UCSD-AML1 (cell line): Measurements from ENCODE around the gene SCN8A.
A peak's percentile ranks its signal among the peaks of the same experiment; 100 is the strongest.

Source experiments
- DNase-seq: peaks from one replicate; lab custom pipeline; 2025; ENCODE audit not compliant: unreplicated experiment; lab: John Stamatoyannopoulos, UW

The SCN8A gene

GRCh38 chr12:51706206-51706605 lies 115.2 kb downstream of the SCN8A start:
- no peak for DNase-seq

- no peak for DNase-seq
These were observed 123.6 kb downstream of the SCN8A start for GRCh38 chr12:51714666-51715065.

- no peak for DNase-seq
These were observed 126.4 kb downstream of the SCN8A start for GRCh38 chr12:51717326-51717925.

DNA sequence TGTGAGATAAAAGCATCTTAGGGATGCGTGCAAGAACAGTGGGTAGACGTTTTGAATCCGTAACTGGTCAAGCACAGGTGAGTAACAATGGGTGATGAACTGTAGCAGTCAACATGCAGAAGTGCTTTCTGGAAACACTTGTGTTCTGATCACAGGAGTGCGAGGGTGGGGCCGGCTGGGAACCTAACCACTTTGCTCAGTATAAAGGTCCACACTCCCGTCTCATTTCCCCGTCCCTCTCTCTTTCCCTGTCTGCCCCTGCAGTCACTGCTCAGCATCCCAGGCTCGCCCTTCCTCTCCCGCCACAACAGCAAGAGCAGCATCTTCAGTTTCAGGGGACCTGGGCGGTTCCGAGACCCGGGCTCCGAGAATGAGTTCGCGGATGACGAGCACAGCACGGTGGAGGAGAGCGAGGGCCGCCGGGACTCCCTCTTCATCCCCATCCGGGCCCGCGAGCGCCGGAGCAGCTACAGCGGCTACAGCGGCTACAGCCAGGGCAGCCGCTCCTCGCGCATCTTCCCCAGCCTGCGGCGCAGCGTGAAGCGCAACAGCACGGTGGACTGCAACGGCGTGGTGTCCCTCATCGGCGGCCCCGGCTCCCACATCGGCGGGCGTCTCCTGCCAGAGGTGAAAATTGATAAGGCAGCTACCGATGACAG lies 130.4 kb downstream of the SCN8A start:
- DNase-seq: no peak

DNA sequence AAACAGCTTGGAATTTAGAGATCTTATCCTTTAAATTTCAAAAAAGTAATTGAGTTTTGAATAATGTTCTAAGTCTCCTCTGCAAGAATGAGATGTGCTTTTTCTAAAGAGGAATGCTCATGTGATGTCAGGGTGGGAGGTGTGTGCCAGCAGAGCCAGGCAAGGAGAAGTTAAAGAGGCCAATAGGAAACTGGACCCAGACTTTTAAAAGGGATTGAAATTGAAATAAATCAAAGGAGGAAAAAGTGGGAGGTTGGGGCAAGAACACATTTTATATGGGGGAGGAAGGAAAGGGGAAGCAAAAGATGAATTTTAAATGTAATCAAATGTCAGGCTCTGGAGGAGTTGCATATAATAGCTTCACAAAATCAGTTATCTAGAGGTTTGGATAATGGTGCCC lies 131.4 kb downstream of the SCN8A start:
- DNase-seq: no peak

GRCh38 chr12:51726161-51726560 lies 135.1 kb downstream of the SCN8A start:
- no peak for DNase-seq

DNA sequence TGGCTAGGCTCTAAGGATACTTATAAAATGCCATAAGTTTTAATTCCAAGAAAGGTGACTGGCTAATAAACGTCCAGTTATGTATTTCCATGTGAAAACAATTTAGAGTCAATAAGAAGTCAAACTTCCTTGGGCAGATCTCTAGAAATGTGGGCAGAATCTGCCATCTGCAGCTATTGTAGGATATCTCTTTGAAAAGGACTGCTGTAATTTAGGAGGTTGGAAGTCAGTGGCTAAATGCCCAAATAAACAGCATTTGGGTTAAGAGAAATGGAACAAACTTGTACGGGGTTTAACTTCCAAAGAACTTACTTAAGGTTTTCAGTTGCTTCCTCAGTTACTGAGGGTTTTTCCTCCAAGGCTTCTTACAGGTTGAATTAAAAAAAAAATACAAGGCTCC lies 135.9 kb downstream of the SCN8A start:
- no peak for DNase-seq

GRCh38 chr12:51729331-51729730 lies 138.3 kb downstream of the SCN8A start:
- DNase-seq: no peak

- no peak for DNase-seq
These were observed 139.7 kb downstream of the SCN8A start for GRCh38 chr12:51730745-51731144.

GRCh38 chr12:51740536-51740935 lies 149.5 kb downstream of the SCN8A start:
- no peak for DNase-seq

DNA sequence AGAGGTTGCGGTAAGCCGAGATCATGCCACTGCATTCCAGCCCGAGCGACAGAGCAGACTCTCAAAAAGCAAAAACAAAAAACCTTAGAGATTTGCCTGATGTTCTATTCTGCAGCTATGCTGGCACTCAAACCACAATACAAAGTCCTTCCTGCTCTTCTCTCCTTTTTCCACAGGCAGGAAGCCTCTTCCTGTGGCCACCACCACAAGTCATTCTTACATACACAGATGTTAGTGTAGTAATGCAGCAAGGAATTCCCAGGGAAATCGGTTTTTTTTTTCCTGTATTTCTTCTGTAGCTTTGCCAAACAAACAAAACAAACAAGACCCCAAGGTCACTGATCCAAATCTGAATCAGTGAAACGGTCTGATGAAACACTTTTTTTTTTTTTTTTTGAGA lies 153.2 kb downstream of the SCN8A start:
- DNase-seq: peak; percentile 22

DNA sequence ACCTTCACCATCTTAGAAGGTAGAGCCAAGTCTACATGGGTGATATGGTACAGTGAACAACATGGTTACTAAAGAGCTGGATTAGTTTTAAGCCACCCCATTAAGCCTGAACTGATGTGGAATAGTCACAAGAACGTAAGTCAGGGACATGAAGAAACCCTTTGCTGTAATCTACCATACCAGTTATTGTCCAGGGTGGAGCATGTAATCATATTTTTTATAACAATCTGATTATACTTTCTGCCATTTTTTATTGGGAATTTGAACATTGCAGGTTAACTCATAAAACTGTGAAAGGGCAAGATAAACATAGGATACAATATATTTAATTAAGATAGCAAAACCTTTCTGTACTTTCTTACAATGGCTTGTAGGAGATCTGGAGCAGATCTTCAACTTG lies 153.9 kb downstream of the SCN8A start:
- DNase-seq: no peak

GRCh38 chr12:51746416-51746815 lies 155.4 kb downstream of the SCN8A start:
- no peak for DNase-seq

GRCh38 chr12:51748235-51748634 lies 157.2 kb downstream of the SCN8A start:
- DNase-seq: no peak

- no peak for DNase-seq
These were observed 158.4 kb downstream of the SCN8A start for GRCh38 chr12:51749206-51749985.

GRCh38 chr12:51749986-51750317 lies 158.9 kb downstream of the SCN8A start:
- DNase-seq: no peak

DNA sequence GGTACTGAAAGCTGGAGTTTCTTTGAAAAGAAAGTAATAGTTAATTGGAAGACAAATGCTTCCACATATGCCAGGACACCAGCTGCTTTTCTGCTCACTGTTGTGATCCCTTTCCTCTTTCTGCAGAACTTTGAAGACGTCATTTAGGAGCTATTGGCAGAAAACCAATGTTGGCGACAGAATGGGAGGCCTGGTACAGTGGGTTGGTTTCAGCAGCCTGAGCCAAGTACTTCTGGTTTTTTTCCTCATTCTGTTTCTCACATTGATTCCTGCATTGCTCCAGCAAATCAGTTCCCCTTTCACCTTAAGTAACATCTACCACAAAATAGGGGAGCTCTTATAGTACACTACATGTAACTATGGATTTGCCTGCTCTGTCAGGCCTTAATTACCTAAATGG lies 160.6 kb downstream of the SCN8A start:
- no peak for DNase-seq

GRCh38 chr12:51752234-51752889 lies 161.3 kb downstream of the SCN8A start:
- no peak for DNase-seq

- no peak for DNase-seq
These were observed 163.1 kb downstream of the SCN8A start for GRCh38 chr12:51753980-51754675.

GRCh38 chr12:51755251-51755650 lies 164.2 kb downstream of the SCN8A start:
- DNase-seq: no peak

DNA sequence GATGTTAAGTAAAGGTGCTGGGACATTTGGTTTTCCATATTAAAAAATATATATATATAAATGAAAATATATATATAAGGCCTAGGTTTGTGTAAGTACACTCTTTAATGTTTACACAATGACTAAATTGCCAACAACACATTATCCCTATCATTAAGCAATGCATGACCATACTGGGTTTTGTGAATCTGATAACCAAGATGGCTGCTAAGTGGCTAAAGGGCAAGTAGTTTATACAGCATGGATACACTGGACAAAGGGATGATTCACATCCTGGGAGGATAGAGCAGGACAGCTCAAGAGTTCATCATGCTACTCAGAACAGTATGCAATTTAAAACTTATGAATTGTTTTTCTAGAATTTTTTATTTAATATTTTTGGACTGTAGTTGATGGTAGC lies 168.1 kb downstream of the SCN8A start:
- DNase-seq: no peak
